Measurements from ENCODE around the gene DTD1.

DTD1 gene

GRCh38 chr20:18663932-18664331 is 76.1 kb downstream of the DTD1 start:
- no peak for DNase-seq (ENCODE audit: low read depth)

DNA sequence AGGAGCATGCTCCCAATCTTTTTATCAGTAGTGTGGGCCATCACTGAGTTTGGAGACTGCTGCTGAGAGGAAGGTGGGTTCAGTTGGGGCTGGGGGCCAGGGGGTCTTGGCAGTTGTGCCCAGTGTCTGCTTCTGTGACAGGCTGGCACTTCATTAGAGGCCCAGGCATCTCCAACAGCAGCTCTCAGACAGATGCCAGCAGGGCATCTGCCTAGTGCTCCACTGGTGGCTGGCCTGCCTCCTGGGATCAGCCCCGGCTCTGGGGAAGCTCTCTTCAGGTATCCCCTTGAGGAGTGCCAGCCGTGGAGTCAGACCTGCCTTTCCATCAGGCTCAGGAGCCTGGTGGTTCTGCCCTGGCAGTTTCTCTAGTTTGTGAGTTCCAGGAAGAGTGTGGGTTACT is 77.3 kb downstream of the DTD1 start:
- no peak for DNase-seq (ENCODE audit: low read depth)

DNA sequence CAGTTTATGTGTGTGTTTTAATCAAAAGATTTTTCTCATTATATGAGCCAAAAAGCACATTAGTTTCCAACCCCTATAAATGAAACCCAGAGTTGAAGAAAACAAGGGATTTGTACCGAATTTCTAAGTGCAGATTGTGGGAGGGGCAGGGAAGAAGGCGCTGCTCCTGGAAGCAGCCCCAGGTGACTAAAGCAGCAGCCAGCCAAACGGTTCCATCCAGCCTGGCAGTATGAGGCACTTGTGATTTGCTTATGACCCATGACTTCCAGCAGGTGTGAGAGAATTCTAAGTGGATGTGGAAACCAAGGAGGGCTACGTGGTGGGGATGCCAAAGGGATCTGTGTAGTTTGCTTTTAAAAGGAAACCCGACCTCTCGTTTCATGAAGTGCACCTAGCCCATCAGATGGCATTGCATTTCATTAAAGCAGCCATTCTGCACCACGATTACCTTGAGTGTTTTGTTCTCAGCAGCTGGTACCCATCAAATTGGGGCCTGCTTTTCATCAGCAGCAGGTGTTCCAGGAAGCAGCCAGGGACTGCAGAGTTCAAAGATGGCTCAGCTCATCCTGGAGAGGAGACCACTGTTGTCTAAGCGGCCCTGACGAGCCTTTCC is 79.1 kb downstream of the DTD1 start:
- no peak for DNase-seq (ENCODE audit: low read depth)

GRCh38 chr20:18669241-18670019 is 81.6 kb downstream of the DTD1 start:
- DNase-seq (ENCODE audit: low read depth) = no peak

GRCh38 chr20:18671203-18671710 is 83.4 kb downstream of the DTD1 start:
- DNase-seq (ENCODE audit: low read depth) = no peak

DNA sequence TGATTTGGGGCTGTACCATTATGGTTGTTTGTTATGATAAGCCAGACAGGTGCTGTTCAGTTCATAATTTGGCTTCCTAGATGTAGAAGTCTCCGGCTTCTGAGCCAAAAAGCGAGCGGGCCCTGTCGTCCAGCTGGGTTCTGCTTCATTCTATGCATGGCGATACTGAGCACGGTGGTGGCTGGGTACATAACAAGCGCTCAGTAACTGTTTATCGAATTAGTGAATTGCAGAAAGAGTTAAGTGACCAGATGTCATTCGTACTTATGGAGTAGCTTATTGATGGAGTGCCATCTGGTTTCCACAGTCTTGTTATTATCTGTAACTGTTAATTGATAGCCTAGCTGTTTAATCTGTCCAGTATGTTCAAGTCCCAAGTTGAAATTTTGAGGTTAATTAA is 85.0 kb downstream of the DTD1 start:
- DNase-seq (ENCODE audit: low read depth) = no peak

GRCh38 chr20:18676396-18676795 is 88.5 kb downstream of the DTD1 start:
- no peak for DNase-seq (ENCODE audit: low read depth)

GRCh38 chr20:18677126-18677525 is 89.3 kb downstream of the DTD1 start:
- no peak for DNase-seq (ENCODE audit: low read depth)

DNA sequence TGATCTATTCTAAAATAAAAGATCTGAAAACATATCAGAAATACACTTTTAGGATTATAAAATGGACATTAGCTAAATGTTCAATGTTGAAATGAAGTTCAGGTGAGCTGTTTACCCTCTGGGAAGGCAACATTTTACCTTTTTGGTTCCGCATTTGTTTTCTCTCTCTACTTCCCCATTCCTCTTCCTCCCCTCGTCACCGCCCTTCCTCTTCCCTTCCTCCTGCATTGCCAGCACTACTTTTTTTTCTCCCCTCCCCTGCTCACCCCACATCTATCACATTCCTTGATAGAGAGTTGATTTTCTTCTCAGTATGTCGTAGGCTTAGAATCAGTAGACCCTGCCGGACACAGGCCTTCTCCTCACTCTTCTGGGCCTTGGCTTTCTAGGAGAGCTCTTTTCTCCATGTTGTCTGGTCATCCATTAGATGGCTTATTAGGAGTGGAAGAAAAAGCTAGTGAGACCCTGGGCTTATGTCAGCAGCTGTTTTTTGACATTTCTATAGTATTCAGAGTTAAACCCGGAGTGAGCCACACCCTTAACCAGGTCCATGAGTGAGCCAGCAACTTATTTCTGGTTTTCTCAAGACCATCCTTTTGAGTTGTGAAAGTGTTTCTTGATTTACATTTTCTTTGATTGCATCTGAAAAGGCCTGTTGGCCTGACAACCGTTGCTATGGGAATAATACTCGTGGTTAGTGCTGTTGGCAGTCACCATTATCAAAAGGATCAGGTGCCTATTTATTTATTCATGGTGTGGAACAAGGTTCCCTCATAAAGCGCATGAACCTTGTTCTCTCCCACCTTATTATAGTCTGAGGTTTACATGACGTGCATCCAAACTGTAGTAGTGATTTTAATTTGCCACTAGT is 90.9 kb downstream of the DTD1 start:
- no peak for DNase-seq (ENCODE audit: low read depth)

DNA sequence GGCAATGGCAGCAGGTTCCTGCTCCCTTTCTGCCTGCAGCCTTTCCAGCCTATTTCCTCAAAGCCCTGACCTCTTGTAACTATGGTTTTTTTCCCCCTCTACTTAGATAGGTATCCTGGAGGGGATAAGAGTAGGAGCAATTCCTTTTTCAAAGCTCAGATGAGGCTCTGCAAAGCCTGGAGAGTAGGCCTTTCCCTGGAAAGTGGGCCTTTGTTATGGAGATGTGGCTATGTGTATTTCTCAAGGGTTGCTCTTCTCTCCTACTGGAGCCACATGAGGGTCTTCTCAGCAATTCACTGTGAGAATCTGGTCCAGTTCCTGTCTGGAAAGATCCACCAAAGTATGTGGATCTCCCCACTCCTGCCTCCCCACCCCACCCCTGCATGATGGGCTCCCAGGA is 96.0 kb downstream of the DTD1 start:
- no peak for DNase-seq (ENCODE audit: low read depth)

- no peak for DNase-seq (ENCODE audit: low read depth)
These were observed 96.9 kb downstream of the DTD1 start for GRCh38 chr20:18684775-18685174.

- no peak for DNase-seq (ENCODE audit: low read depth)
These were observed 97.6 kb downstream of the DTD1 start for GRCh38 chr20:18685406-18685805.

- DNase-seq (ENCODE audit: low read depth) = no peak
These were observed 98.8 kb downstream of the DTD1 start for GRCh38 chr20:18686696-18687095.

DNA sequence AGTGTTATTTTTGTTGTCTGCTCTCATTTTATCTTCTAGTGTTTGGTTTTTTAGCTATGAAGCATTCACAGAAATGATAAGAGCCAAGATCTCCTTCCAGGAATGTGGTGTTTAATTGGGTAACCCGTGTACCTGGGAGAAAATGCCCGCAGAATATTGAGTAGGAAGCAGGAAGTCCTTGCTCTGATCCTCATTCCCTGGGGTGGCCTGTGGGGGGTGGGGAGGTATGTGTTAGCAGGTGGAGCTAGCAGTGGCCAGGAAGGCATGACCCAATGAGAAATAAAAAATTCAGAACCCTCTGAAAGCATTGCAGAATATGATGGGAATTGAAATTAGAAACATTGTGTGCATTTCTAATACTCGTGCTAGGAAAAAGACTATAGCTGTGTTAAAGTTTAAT is 100.8 kb downstream of the DTD1 start:
- no peak for DNase-seq (ENCODE audit: low read depth)

DNA sequence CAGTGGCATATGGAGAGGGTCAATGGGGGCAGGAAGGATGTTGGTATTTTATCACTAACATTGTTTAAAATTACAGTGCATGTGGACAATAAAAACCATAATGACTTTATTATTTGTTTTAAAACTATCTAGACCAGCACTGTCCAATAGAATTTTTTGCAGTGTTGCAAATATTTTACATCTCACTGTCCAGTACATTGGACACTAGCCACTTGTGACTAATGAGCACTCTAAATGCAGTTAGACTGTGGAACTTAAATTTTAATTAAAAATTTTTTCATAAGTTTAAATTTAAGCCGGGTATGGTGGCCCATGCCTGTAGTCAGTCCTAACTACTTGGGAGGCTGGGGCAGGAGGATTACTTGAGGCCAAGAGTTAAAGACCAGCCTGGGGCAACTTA is 101.7 kb downstream of the DTD1 start:
- DNase-seq (ENCODE audit: low read depth) = no peak

DNA sequence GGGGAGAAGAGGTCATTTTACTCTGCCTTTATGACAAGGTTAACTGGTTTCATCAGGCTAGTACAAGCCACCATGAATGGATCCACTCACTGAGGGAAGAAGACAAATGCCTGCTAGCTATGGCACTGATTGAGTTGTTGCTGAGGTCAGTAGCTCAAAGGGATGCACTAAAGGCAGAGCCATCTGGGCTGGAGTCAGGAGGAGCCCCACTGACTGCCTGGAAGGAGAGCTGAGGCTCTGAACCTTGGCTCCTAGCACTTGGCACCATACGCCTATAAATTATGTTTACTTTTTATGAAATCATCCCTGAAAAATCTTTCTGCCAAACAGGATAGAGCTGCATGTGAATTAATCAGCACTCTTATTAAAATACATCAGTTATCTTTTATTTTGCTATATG is 104.6 kb downstream of the DTD1 start:
- no peak for DNase-seq (ENCODE audit: low read depth)

- no peak for DNase-seq (ENCODE audit: low read depth)
These were observed 106.2 kb downstream of the DTD1 start for GRCh38 chr20:18694071-18694470.

GRCh38 chr20:18695175-18695574 is 107.3 kb downstream of the DTD1 start:
- DNase-seq (ENCODE audit: low read depth) = no peak

GRCh38 chr20:18698735-18699380 is 111.0 kb downstream of the DTD1 start:
- DNase-seq (ENCODE audit: low read depth) = no peak

DNA sequence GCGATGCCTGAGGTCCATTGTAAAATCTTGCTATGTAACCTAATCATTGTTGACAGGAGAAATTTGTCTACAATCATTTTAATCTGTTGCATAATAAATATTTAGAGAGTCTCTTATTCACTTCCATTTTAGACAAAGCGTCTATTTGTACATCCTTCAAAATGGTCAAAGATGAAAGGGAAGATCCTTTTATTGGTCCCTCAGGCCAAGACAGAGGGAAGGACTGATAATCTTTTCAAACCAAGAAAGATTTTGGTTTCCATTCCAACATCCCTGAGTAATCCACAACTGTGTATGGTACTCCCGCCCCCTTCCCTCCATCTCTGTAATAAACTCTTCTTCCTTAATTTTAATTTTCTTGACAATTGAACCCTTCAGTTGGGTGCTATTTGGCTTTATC is 114.1 kb downstream of the DTD1 start:
- no peak for DNase-seq (ENCODE audit: low read depth)

DNA sequence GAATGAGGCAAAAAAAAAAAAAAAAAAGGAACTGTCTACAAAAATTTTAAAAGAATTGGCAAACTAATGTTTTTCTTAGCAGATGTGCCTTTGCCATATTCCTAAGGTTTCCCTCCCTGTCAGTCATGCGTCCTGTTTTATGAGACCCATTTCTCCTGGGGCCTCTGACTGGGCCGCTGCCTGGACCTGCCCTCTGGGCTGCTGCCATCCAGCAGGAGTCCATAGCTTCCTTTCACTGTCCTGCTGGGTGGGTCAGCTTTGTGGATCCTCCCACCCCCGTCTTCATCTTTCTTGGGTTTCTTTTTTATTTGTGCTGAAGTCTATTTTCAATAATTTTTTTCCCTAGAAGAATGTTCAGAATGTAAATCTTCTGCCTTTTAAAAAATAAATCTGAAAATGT is 114.9 kb downstream of the DTD1 start:
- peak; percentile 6 for DNase-seq (ENCODE audit: low read depth)

- peak; percentile 12 for DNase-seq (ENCODE audit: low read depth)
These were observed 117.6 kb downstream of the DTD1 start for GRCh38 chr20:18705490-18705889.
